GM23248 (cell line): ENCODE results near the gene SNX25. TPM values are rescaled to one million over a fixed set of nuclear protein-coding genes. Genes with fewer than 3 reads are reported as not detected.
A peak's percentile ranks its signal among the peaks of the same experiment; 100 is the strongest.
"Not testable (repeated sequence)": the region's sequence is repeated elsewhere in the genome, so short reads cannot be mapped to it uniquely, and the experiment has no call there.

Source experiments
- DNase-seq: peaks from one replicate; pipeline ENCODE4 v3.0.0-alpha.2; 2015
- H2AFZ ChIP-seq: fragments of 200-600 bp; sonication (generic); 2 replicates; pipeline ENCODE4 v1.6.1; 2016; ENCODE audit warnings: antibody characterized with exemption
- H3F3A ChIP-seq: fragments of 200-600 bp; sonication (generic); 2 replicates; pipeline ENCODE4 v1.6.1; 2016; ENCODE audit warnings: mild to moderate bottlenecking, antibody characterized with exemption, mixed run types; ENCODE audit not compliant: insufficient read depth
- H3K27ac ChIP-seq: fragments of 200-600 bp; sonication (generic); 2 replicates; pipeline ENCODE4 v1.5.1; 2016; ENCODE audit warnings: mild to moderate bottlenecking
- H3K27me3 ChIP-seq: fragments of 200-600 bp; sonication (generic); replicated peaks from 2 replicates; pipeline ENCODE4 v1.6.1; 2016; ENCODE audit warnings: mild to moderate bottlenecking; ENCODE audit not compliant: insufficient read depth
- H3K36me3 ChIP-seq: fragments of 200-600 bp; sonication (generic); 2 replicates; pipeline ENCODE4 v1.6.1; 2016; ENCODE audit warnings: low read depth, mild to moderate bottlenecking
- H3K4me1 ChIP-seq: fragments of 200-600 bp; sonication (generic); 2 replicates; pipeline ENCODE4 v1.6.1; 2016; ENCODE audit warnings: mild to moderate bottlenecking; ENCODE audit not compliant: insufficient read depth
- H3K4me2 ChIP-seq: fragments of 200-600 bp; sonication (generic); one replicate; pipeline ENCODE4 v1.6.1; 2016; ENCODE audit warnings: mild to moderate bottlenecking; ENCODE audit not compliant: unreplicated experiment
- H3K4me3 ChIP-seq: fragments of 200-600 bp; sonication (generic); 2 replicates; pipeline ENCODE4 v1.5.1; 2016; ENCODE audit warnings: mild to moderate bottlenecking
- H3K79me2 ChIP-seq: fragments of 200-600 bp; sonication (generic); 2 replicates; pipeline ENCODE4 v1.6.1; 2016; ENCODE audit warnings: mild to moderate bottlenecking; ENCODE audit not compliant: insufficient read depth
- H3K9ac ChIP-seq: fragments of 200-600 bp; sonication (generic); 2 replicates; pipeline ENCODE4 v1.6.1; 2016; ENCODE audit warnings: mild to moderate bottlenecking
- H3K9me2 ChIP-seq: fragments of 200-600 bp; sonication (generic); 2 replicates; pipeline ENCODE4 v1.6.1; 2016; ENCODE audit warnings: mixed run types, mild to moderate bottlenecking, moderate library complexity; ENCODE audit not compliant: insufficient read depth
- H3K9me3 ChIP-seq: fragments of 200-600 bp; sonication (generic); one replicate; pipeline ENCODE4 v1.6.1; 2017; ENCODE audit warnings: low read depth
- H4K20me1 ChIP-seq: fragments of 200-600 bp; sonication (generic); 2 replicates; pipeline ENCODE4 v1.6.0; 2016; ENCODE audit not compliant: insufficient read depth
- EZH2 ChIP-seq: fragments of 200-600 bp; sonication (generic); IDR thresholded peaks from 2 replicates; pipeline ENCODE4 v1.6.1; 2018; ENCODE audit warnings: antibody characterized with exemption, mild to moderate bottlenecking; ENCODE audit not compliant: insufficient read depth, poor library complexity, severe bottlenecking
- EZH2phosphoT487 ChIP-seq: fragments of 200-600 bp; sonication (generic); IDR thresholded peaks from 2 replicates; pipeline ENCODE4 v1.6.1; 2018; ENCODE audit warnings: antibody characterized with exemption, moderate library complexity, mild to moderate bottlenecking, low read depth; ENCODE audit not compliant: insufficient read depth
- WGBS, 2 experiments: methylation state at CpG; one replicate each; pipeline ENCODE4 v1.1.6; 2015 to 2017; ENCODE audit warnings: low lambda C conversion rate in 2 of 2, low coverage in 1 of 2; ENCODE audit errors: missing lambda C conversion rate in 2 of 2; 5-methylcytosine and 5-hydroxymethylcytosine counted together
- in situ Hi-C: fragments of 300-500 bp; cut with MboI; formaldehyde crosslinking; loops from 2 replicates; pipeline ENCODE4 v1.15.0; 2020
- polyA plus RNA-seq: library from polyadenylated mRNA; unstranded; fragments of >200 nt; fragmentation: Nextera tagmentation; extraction: Ambion mirVana; gene quantifications from 2 replicates; pipeline ENCODE4 v1.2.1, GENCODE V29; 2016
- total RNA-seq: library from RNA; depleted of rRNA; stranded (reverse); fragments of >200 nt; shearing (Covaris generic); gene quantifications from 2 replicates; pipeline ENCODE4 v1.2.3, GENCODE V29; 2014

Gene SNX25
- total and polyA plus RNA-seq, 2 experiments from 2014 or later: 8.2 to 50.0 TPM

DNA sequence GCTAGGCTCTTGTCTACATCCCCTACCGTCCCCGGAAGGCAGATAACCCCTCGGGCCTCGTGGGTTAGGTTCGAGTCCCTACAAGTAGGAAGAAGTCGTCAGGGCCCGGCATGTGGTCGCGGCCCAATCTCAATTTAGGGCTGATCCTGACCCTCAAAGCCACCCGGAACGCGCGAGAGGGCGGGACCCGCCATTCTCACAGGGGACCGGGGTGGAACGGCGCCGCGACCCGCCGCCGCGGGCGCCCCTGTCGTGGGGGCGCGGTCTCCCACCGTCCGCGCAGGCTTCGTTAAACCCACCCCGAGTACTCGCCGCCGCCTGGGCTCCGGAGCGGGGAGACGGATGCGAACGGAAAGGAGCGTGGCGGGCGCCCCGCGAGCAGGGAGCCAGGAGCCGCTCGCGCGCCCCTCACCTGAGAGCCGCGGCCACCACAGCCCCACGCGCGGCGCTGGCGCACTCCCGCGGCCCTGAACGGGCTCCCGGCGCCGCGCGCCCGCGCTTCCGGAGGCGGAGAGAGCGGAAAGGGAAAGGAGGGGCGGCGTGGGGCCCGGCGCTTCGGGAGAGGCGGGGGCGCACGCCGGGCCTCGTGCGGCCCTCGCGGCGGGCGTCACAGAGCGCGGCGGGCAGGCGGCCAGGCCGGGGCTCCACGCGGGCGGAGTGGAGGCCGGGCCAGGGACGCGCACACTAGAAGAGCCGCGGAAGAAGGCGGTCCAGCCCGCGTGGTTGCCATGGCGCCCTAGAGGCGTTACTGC lies 5.7 kb upstream of the SNX25 start, which contains the start of gene CFAP97:
Gene CFAP97 (minus strand): TSS at position 515 of the 752 bp plus-strand sequence. CDS start 12,804 bp downstream, outside the sequence.
- Histone ChIP-seq H3K27ac (peak within 1 kb of the TSS; percentile 81), H3K79me2 (peaks cover 60% of the 10 kb centered on the region), H3K27me3 (no peaks in the 10 kb centered on the region), H3K4me3 (peak within 1 kb of the TSS; percentile 88), H3K9me2 (no peaks in the 10 kb centered on the region), H3K4me2 (peak within 1 kb of the TSS; percentile 96), H3K9ac (peak within 1 kb of the TSS; percentile 92), H3K36me3 (no peaks in the 10 kb centered on the region), H3K9me3 (no peaks in the 10 kb centered on the region), H3K4me1 (peaks cover 18% of the 10 kb centered on the region), H3F3A (peaks cover 25% of the 10 kb centered on the region), H2AFZ (peak within 1 kb of the TSS; percentile 98), H4K20me1 (no peaks in the 10 kb centered on the region)
- 0 to 2% methylated on average over 59 to 60 of the region's 103 CpGs for WGBS, 2 experiments
- in situ Hi-C loops: no loop called here
- TF ChIP-seq EZH2 (no peak), EZH2phosphoT487 (no peak)
- DNase-seq: peak; percentile 97

DNA sequence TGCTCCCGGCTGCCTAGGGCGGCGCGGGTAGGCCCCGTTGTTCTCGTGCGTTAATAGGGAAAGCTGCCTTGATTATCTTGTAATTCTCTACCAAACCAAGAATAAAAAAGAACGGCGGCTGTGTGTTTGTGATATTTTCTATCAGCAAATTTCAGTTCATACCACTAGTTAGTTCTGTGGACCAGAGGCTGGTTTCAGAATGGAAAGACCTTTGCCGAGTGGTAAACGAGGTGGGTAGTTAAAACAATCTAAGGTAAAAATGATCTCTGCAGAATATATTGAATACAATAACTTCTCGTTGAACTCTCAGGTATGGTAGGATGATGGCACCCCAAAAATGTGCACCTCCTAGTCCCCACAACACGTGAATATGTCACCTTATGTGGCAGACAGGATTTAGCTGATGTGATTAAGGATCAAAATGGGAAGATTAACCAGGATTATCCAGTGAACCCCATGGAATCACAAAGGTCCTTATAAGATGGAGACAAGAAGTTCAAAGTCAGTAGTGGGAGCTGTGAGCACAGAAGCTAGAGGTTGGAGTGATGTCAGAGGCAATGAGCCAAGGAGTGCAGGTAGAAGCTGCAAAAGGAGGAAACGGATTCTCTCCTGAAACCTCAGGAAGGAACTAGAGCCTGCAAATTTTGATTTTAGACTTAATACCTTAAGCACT lies 5.0 kb upstream of the SNX25 start:
- Histone ChIP-seq H3F3A (peaks cover 25% of the 10 kb centered on the region), H2AFZ (peak overlapping the region; percentile 98), H3K27me3 (no peaks in the 10 kb centered on the region), H3K4me2 (peak overlapping the region; percentile 96), H3K4me1 (peaks cover 18% of the 10 kb centered on the region), H3K9me2 (no peaks in the 10 kb centered on the region), H3K9ac (peak overlapping the region; percentile 92), H3K36me3 (no peaks in the 10 kb centered on the region), H3K79me2 (peaks cover 53% of the 10 kb centered on the region), H3K9me3 (no peaks in the 10 kb centered on the region), H3K27ac (peak overlapping the region; percentile 81), H3K4me3 (peak overlapping the region; percentile 88), H4K20me1 (no peaks in the 10 kb centered on the region)
- WGBS, 2 experiments: 7 to 8% methylated on average over 14 of the region's 14 CpGs
- TF ChIP-seq EZH2phosphoT487: no peak
- TF ChIP-seq EZH2: no peak
- peak; percentile 47 for DNase-seq
- in situ Hi-C loops: no loop called here

DNA sequence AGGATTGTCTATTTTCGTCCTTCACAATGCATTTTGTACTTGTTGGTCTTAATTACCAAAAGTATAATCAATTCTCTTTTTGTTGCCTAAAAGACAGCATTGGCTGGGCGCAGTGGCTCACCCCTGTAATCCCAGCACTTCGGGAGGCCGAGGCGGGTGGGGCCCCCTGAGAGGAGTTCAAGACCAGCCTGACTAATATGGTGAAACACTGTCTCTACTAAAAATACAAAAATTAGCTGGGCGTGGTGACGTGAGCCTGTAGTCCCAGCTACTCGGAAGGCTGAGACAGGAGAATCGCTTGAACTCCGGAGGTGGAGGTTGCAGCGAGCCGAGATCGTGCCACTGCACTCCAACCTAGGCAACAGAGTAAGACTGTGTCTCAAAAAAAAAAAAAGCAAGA lies 4.3 kb upstream of the SNX25 start:
- H3K9me3 ChIP-seq, H3K36me3 ChIP-seq, H4K20me1 ChIP-seq, DNase-seq, H3K9me2 ChIP-seq, H3K27me3 ChIP-seq, in situ Hi-C loops: not testable (repeated sequence)
- peaks cover 18% of the 10 kb centered on the region for H3K4me1 ChIP-seq
- peak overlapping the region; percentile 88; the same call in 1 of the 2 replicates for H3K4me3 ChIP-seq
- 78 to 79% methylated on average over 13 of the region's 13 CpGs for WGBS, 2 experiments
- H3K9ac ChIP-seq: peak overlapping the region; percentile 92
- H3K79me2 ChIP-seq: peaks cover 46% of the 10 kb centered on the region
- peak overlapping the region; percentile 81; the same call in 1 of the 2 replicates for H3K27ac ChIP-seq
- H2AFZ ChIP-seq: peak overlapping the region; percentile 98
- H3F3A ChIP-seq: peaks cover 25% of the 10 kb centered on the region
- H3K4me2 ChIP-seq: peak overlapping the region; percentile 96

DNA sequence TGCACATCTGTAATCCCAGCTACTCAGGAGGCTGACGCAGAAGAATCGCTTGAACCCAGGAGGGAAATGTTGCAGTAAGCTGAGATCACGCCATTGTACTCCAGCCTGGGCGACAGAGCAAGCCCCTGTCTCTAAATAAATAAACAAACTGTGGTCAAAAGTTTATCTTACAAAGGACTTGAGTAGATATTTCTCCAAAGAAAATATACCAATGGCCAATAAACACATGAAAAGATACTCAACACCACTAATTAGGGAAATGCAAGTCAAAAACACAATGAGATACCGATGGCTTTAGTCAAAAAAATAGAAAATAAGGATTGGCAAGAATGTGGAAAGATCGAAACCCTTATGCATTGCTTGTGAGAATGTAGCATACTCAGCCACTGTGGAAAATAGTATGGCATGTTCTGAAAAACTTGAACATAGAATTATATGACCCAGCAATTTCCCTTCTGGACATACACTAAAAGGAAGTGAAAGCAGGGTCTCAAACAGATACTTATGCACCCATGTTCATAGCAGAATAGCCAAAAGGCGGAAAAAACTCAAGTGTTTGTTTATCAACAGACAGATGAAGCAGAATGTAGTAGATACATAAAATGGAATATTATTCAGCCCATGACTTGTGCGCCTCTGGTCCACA lies 3.6 kb upstream of the SNX25 start:
- DNase-seq: no peak
- peaks cover 45% of the 10 kb centered on the region for H3K79me2 ChIP-seq
- no peaks in the 10 kb centered on the region for H3K9me3 ChIP-seq
- H3K4me1 ChIP-seq: peaks cover 18% of the 10 kb centered on the region
- 96 to 99% methylated on average over 8 of the region's 8 CpGs for whole genome bisulfite sequencing, 2 experiments
- no peak overlapping the region for H3K4me3 ChIP-seq
- no peaks in the 10 kb centered on the region for H4K20me1 ChIP-seq
- peaks cover 29% of the 10 kb centered on the region for H3F3A ChIP-seq
- TF ChIP-seq EZH2phosphoT487 (no peak), EZH2 (no peak)
- in situ Hi-C loops: no loop called here
- no peak overlapping the region for H3K27ac ChIP-seq
- H3K4me2 ChIP-seq: no peak overlapping the region
- no peaks in the 10 kb centered on the region for H3K9me2 ChIP-seq
- H3K9ac ChIP-seq: no peak overlapping the region
- no peaks in the 10 kb centered on the region for H3K36me3 ChIP-seq
- no peak overlapping the region for H2AFZ ChIP-seq
- H3K27me3 ChIP-seq: no peaks in the 10 kb centered on the region
